OCI-LY3 (cell line): ENCODE data around the gene IGFBP7.
"Not testable (repeated sequence)": the region's sequence is repeated elsewhere in the genome, so short reads cannot be mapped to it uniquely, and the experiment has no call there.

Experiments used
- H2AFZ ChIP-seq: fragments of 200-600, 300-600 bp; shearing (Covaris generic); 2 replicates; pipeline ENCODE4 v1.6.0; 2014; ENCODE audit warnings: antibody characterized with exemption, low read depth, low read length
- H3K27ac ChIP-seq: fragments of 200-600, 300-600 bp; sonication (generic); 2 replicates; pipeline ENCODE4 v1.5.1; 2014; ENCODE audit warnings: mild to moderate bottlenecking, low read length, moderate library complexity, mixed read lengths
- H3K27me3 ChIP-seq: fragments of 200-600, 300-600 bp; sonication (generic); 2 replicates; pipeline ENCODE4 v1.6.1; 2014; ENCODE audit warnings: low read depth, low read length, mixed read lengths
- H3K36me3 ChIP-seq: fragments of 200-600, 300-600 bp; sonication (generic); replicated peaks from 2 replicates; pipeline ENCODE3; 2014; ENCODE audit warnings: low read depth, low read length, mixed read lengths
- H3K4me1 ChIP-seq: fragments of 300-600, 200-600 bp; sonication (generic); 2 replicates; pipeline ENCODE4 v1.6.1; 2014; ENCODE audit warnings: low read length, mixed read lengths
- H3K4me2 ChIP-seq: fragments of 200-600, 300-600 bp; sonication (generic); 2 replicates; pipeline ENCODE4 v1.6.1; 2014; ENCODE audit warnings: low read length, mixed read lengths
- H3K4me3 ChIP-seq: fragments of 300-600, 200-600 bp; sonication (generic); 2 replicates; pipeline ENCODE4 v1.5.1; 2014; ENCODE audit warnings: antibody characterized with exemption, mild to moderate bottlenecking, low read length, moderate library complexity
- H3K79me2 ChIP-seq: fragments of 300-600, 200-600 bp; shearing (Covaris generic); 2 replicates; pipeline ENCODE4 v1.6.1; 2014; ENCODE audit warnings: mild to moderate bottlenecking, low read length, mixed read lengths
- H3K9ac ChIP-seq: fragments of 300-600, 200-600 bp; shearing (Covaris generic); 2 replicates; pipeline ENCODE4 v1.6.0; 2014; ENCODE audit warnings: mild to moderate bottlenecking, low read length, moderate library complexity
- H3K9me3 ChIP-seq: fragments of 200-600, 300-600 bp; shearing (Covaris generic); 2 replicates; pipeline ENCODE4 v1.6.1; 2014; ENCODE audit warnings: low read length, mixed read lengths; ENCODE audit not compliant: insufficient read depth
- H4K20me1 ChIP-seq: fragments of 200-600, 300-600 bp; sonication (generic); 2 replicates; pipeline ENCODE4 v1.6.1; 2016; ENCODE audit warnings: low read length, mixed read lengths; ENCODE audit not compliant: insufficient read depth
- CTCF ChIP-seq: fragments of 200-600, 300-600 bp; sonication (generic); IDR thresholded peaks from 2 replicates; pipeline ENCODE4 v1.5.1; 2014; ENCODE audit warnings: antibody characterized with exemption, low read length, low read depth
- EZH2phosphoT487 ChIP-seq: fragments of 200-600 bp; shearing (Covaris generic); IDR thresholded peaks from 2 replicates; pipeline ENCODE4 v1.6.1; 2018; ENCODE audit warnings: antibody characterized with exemption, mixed run types, low read depth

Gene IGFBP7

GRCh38 chr4:57051095-57051494 is 59.1 kb downstream of the IGFBP7 start:
- Histone ChIP-seq H4K20me1 (no peaks in the 10 kb centered on the region), H3K4me3 (no peak overlapping the region), H3K4me1 (no peaks in the 10 kb centered on the region), H3K9ac (no peak overlapping the region), H3K27me3 (no peaks in the 10 kb centered on the region), H3K27ac (no peak overlapping the region), H3K79me2 (no peaks in the 10 kb centered on the region), H3K9me3 (no peaks in the 10 kb centered on the region), H2AFZ (no peak overlapping the region), H3K4me2 (no peak overlapping the region), H3K36me3 (no peaks in the 10 kb centered on the region)
- no peak for TF ChIP-seq CTCF

DNA sequence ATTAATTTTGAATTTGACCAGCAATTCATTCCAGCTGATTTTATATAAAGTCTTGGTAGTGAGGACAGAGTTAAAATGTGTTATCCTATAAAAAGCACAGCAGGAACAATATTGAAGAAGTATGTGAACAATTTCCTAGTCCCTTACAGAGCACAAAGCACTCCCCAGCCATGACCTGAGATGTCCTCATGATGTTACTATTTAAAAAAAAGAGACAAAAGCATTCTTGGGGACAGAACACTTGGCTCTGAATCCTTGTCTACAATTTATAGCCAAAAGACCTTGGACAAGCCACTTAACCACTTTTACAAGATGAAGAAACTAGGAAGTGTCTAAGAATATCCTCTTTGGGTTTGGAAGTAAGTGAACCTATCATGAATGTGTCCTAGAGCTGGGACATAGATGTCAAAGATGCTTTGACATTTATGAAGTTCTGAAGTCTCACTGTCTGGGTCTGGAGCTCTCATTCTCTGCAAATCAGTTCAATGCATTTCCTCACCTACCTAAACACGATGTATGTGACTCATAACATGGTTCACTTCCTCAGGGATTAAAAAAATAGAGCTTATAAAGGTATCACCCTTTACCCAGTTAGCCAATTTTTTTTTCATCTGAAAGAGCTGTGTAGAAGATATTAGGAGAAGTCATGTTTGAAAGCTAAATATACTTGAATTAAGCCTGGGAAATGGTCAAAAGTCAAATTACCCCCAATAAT is 61.4 kb downstream of the IGFBP7 start:
- H3K4me1 ChIP-seq, result no peaks in the 10 kb centered on the region
- no peak overlapping the region for H2AFZ ChIP-seq
- no peaks in the 10 kb centered on the region for H3K36me3 ChIP-seq
- H3K27me3 ChIP-seq, result no peaks in the 10 kb centered on the region
- H3K9ac ChIP-seq, result no peak overlapping the region
- H3K4me3 ChIP-seq, result no peak overlapping the region
- H3K9me3 ChIP-seq, result no peaks in the 10 kb centered on the region
- no peaks in the 10 kb centered on the region for H3K79me2 ChIP-seq
- H3K4me2 ChIP-seq, result no peak overlapping the region
- no peaks in the 10 kb centered on the region for H4K20me1 ChIP-seq
- TF ChIP-seq CTCF, result no peak
- no peak for TF ChIP-seq EZH2phosphoT487
- no peak overlapping the region for H3K27ac ChIP-seq

- not testable (repeated sequence) for H3K9ac ChIP-seq, H3K4me3 ChIP-seq, H3K36me3 ChIP-seq, H3K4me1 ChIP-seq, H3K4me2 ChIP-seq, H3K27ac ChIP-seq, H4K20me1 ChIP-seq, H2AFZ ChIP-seq, H3K9me3 ChIP-seq, H3K27me3 ChIP-seq, H3K79me2 ChIP-seq
These were observed 63.1 kb downstream of the IGFBP7 start for GRCh38 chr4:57047046-57047445.

- Histone ChIP-seq H3K27ac (no peak overlapping the region), H3K79me2 (no peaks in the 10 kb centered on the region), H2AFZ (no peak overlapping the region), H3K4me3 (no peak overlapping the region), H4K20me1 (no peaks in the 10 kb centered on the region), H3K9me3 (no peaks in the 10 kb centered on the region), H3K27me3 (no peaks in the 10 kb centered on the region), H3K4me1 (no peaks in the 10 kb centered on the region), H3K36me3 (no peaks in the 10 kb centered on the region), H3K4me2 (no peak overlapping the region), H3K9ac (no peak overlapping the region)
- no peak for TF ChIP-seq EZH2phosphoT487
- TF ChIP-seq CTCF, result no peak
These were observed 65.2 kb downstream of the IGFBP7 start for GRCh38 chr4:57044996-57045395.

DNA sequence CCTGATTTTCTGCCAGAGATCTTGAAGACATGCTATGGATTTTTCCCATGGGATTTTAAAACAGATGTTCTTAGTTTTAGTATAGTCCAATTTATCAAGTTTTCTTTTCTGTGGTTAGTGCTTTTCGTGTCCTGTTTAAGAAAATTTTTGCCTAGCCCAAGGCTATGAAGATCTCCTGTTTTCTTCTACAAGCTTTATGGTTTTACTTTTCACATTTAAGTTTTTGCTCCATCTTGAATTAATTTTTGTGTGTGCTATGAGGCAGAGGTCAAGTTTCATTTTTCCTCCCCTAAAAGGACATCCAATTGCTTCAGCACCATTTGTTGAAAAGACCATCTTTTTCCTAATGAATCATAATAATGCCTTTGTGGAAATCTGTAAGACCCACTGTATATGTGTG is 65.9 kb downstream of the IGFBP7 start:
- Histone ChIP-seq H2AFZ (no peak overlapping the region), H4K20me1 (no peaks in the 10 kb centered on the region), H3K9me3 (no peaks in the 10 kb centered on the region), H3K4me2 (no peak overlapping the region), H3K36me3 (no peaks in the 10 kb centered on the region), H3K79me2 (no peaks in the 10 kb centered on the region), H3K4me1 (no peaks in the 10 kb centered on the region), H3K27me3 (no peaks in the 10 kb centered on the region), H3K4me3 (no peak overlapping the region), H3K9ac (no peak overlapping the region), H3K27ac (no peak overlapping the region)
- no peak for TF ChIP-seq CTCF
- no peak for TF ChIP-seq EZH2phosphoT487
